DND-41 (cell line): ENCODE results near the gene TMEM185B.

Source experiments
- EZH2 ChIP-seq: IDR thresholded peaks from 3 replicates; pipeline ENCODE4 v1.6.1; 2012; ENCODE audit warnings: borderline replicate concordance, low read depth, mild to moderate bottlenecking, moderate library complexity, low read length, inconsistent platforms; ENCODE audit not compliant: severe bottlenecking
- TF ChIP-seq, protein P1 (sequence below): IDR thresholded peaks from 2 replicates; pipeline ENCODE4 v1.5.1; 2012; ENCODE audit warnings: borderline replicate concordance, low read length, moderate library complexity, mild to moderate bottlenecking; ENCODE audit not compliant: poor library complexity, severe bottlenecking; ENCODE audit errors: extremely low read depth

DNA sequence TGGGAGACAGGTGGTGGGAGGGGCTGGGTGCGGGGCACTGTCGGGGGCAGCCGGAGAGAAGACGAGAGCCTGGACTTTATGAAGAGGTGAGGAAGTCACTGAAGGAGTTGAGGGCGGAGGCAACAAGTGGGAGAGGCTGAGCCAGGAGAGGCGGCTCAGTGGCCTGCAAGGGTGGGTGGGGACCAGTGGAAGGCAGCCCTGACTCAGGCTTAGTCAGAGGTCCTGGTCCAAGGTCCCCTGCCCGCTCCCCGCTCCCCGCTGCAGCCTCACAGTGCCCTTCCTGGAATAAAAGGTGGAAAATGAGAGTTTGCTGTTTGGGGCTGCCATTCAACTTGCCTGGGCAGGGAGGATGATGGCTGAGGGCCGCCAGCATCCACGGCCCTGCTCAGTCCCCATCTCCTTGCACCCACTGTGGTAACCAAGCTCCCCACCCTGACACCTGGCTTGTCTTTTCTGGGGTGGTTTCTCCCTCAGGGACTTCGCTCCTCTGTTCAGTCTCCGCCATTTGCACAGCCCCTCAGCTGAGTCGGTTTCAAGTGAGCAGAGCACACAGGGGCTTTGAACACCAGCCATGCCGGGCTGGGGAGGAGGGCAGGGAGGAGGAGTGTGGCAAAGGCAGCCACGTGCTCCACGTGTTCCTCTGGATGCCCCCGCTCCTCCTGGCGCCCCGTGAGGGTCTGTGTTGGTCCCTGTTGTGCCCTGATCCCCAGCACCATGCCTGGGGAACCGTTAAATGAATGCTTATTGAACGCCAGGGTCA, 15.7 kb upstream of the TMEM185B start:
- no peak for TF ChIP-seq EZH2
- TF ChIP-seq, protein P1, sequence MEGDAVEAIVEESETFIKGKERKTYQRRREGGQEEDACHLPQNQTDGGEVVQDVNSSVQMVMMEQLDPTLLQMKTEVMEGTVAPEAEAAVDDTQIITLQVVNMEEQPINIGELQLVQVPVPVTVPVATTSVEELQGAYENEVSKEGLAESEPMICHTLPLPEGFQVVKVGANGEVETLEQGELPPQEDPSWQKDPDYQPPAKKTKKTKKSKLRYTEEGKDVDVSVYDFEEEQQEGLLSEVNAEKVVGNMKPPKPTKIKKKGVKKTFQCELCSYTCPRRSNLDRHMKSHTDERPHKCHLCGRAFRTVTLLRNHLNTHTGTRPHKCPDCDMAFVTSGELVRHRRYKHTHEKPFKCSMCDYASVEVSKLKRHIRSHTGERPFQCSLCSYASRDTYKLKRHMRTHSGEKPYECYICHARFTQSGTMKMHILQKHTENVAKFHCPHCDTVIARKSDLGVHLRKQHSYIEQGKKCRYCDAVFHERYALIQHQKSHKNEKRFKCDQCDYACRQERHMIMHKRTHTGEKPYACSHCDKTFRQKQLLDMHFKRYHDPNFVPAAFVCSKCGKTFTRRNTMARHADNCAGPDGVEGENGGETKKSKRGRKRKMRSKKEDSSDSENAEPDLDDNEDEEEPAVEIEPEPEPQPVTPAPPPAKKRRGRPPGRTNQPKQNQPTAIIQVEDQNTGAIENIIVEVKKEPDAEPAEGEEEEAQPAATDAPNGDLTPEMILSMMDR, result no peak
